GM21786 (cell line): ENCODE measurements around the gene RBFOX1.

Experiments used
- ATAC-seq: cut with Tn5 transposase; IDR thresholded peaks from one replicate; pipeline ENCODE4 v1.9.1; 2021; ENCODE audit not compliant: unreplicated experiment

Gene RBFOX1

GRCh38 chr16:7334801-7335560 lies 2.3 kb downstream of the RBFOX1 start:
- no peak for ATAC-seq

DNA sequence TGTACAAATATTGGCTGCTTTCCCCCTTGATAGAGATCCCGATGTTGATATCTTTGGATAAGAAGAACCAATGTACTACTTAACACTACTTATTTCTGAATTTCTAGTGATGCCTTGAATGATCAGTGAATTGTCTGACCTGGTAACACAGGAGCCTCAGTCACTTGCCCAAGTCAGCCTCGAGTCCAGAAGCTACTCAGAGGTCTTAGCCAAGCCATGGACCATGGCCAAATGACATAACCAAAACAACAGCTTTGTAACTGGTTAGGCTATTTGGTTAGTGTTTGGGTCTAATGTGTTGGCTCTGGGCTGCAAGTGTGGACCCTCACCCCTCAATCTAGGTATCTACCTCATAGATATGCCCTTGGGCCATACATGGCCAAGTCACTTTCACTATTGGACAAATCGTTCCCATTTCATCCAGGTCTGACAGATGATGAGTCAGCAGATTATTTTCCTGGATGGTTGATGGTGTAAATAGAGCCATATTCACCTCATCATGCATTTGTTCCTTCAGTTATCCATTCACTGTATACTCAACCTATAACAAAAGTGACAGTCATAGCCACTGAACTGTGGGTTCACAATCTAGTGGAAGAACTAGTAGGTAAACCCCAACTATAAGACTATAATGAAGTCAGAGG lies 3.5 kb downstream of the RBFOX1 start:
- ATAC-seq: no peak

DNA sequence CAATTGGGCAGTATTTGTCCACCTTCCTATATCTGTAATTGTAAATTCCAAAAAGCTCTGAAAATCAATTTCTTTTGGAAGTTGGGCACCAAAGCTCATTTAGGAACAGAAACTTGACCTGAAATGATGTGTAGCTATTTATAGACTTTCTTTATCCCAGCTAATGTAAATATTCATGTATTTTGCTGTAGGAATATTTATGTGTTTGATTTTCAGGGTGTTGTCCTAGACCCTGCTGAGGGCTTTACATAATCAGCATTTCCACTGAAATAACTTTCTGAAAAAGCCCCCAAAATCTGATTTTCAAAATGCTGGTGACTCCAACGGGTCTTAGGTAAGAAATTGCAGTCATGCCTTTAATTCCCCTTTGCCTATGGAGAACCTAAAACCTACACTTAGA lies 4.1 kb downstream of the RBFOX1 start:
- no peak for ATAC-seq

DNA sequence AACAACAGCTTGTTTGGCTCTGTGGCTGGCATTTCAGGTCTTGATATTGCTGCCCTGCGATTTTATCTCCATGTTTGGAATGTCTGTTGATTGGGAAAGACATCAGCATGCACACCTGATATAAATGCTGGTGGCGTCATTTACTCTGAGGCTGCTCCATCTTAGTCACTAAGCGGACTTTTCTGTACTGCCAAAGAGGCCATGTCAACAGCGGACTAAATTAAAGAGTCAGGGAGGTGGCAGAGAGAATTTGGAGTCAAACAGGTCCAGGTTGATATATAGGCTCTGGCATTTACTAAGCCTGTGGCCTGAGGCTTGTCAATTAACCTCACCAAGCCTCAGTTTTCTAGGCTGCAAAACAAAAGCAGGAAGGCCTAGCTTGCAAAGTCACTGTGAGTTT lies 6.2 kb downstream of the RBFOX1 start:
- ATAC-seq: no peak

DNA sequence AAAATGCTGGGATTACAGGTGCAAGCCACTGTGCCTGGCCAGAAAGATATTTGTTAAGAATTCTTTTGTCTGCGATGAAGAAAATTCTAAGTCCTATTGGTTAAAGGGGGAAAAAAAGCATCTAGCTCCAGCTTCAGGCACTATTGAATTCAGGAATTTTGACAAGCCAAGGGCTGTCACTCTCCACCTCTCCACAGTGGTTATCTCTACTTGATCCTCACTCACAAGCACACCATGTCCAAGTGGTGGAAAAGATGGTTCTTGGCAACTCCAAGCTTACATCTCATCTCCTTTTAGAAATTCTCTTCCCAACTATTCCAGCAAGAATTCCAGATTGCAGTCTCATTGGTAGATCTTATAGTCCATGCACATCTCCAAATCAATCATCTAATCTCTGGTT lies 7.1 kb downstream of the RBFOX1 start:
- ATAC-seq: no peak

DNA sequence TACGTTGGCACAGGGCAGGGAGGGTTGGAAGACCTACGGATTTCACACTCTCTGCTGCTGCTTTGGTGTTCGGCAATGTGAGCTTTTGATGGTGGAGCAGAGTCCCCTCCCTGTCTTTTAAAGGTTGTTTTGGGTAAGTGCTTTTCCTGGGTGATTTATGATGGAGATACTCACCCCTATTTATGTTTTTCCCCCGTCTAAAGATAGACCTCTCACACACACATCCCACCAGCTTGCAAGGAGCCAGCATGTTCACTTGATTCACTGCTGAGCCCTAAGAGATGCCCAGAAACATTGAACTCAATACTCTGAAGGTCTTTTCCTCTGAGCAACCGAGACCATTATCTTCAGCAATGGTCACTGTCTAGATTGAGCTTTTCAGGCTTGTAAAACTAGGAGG lies 8.3 kb downstream of the RBFOX1 start:
- no peak for ATAC-seq

DNA sequence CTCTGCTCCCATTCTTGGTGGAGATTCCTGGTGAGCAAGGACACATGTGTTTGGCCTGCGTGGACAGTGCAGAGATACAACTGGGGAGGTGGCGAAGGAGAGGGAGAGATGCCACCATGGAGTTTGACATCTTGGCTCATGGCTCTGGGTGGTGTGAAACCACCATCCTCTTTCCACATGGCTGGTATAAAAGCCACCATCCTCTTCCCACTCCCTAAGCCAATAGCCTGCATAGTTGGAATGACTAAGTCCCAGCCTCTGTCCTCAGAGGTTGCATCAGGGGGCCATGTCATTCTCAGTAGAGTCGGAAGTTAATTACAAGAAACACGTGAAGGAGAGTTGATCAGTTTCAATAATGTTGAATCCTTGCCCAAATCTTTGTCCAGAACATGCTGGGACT lies 10.0 kb downstream of the RBFOX1 start:
- no peak for ATAC-seq

DNA sequence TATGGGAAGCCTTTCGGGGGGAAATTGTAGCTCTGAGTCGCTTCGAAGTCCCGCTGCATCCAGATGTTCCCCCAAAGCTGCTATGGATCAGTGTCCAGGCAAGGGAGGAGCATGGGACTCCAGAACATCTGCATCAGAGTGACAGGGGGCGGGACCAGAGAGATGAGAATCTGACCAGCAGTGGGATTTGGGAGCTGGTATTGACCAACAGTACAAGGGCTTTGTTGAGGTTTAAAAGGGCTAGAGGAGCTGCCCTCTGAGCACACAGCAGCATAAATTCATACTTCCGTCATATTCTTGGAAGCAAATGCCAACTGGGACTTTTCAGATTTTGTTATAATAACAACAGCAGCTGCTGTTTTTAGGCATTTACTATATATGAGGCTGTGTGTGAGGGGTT lies 10.6 kb downstream of the RBFOX1 start:
- ATAC-seq: no peak

DNA sequence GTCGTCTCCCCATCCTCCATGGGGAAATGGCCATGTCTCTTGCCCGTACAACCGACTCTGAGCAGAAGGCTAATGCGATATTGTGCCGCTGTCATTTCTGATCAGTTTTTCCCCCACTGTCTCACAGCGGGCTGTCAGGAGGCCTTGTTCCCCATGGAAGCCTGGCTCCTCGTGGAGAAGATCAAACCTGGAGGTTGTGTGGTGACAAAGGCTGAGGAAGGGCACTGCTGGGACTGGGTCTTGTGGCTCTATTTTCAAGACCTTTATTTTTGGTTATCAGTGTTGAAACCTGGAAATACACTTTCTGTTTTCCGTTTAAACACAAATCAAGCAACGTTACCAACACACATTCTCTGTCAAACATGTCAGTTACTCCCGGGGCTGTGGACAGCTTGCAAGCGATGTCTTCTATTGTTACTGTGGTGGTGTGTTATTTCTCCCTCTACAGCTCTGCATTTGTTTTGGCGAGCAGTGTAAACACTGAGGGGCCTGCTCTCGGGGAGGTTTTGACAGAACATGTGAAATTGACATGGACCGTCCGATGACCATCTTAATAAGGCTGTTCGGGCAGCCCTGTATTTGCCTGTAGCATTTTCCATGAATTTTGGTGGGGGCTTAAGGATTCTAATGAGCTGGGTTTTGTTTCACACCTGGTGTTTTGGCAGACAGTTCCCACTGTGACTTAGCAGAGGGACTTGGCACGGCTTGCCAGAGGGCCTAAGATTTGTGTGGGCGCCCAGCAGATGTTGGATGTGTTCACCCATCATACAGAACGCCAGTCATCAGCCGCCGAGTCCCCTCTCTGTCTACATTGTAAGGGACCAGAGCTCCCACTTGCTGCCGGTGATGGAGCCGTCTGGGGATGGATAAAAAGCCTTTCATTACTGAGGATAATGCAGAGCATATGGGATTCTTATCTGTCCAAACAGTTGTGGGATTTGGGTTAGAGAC lies 12.5 kb downstream of the RBFOX1 start:
- ATAC-seq: no peak

GRCh38 chr16:7350806-7351205 lies 18.2 kb downstream of the RBFOX1 start:
- ATAC-seq: no peak

DNA sequence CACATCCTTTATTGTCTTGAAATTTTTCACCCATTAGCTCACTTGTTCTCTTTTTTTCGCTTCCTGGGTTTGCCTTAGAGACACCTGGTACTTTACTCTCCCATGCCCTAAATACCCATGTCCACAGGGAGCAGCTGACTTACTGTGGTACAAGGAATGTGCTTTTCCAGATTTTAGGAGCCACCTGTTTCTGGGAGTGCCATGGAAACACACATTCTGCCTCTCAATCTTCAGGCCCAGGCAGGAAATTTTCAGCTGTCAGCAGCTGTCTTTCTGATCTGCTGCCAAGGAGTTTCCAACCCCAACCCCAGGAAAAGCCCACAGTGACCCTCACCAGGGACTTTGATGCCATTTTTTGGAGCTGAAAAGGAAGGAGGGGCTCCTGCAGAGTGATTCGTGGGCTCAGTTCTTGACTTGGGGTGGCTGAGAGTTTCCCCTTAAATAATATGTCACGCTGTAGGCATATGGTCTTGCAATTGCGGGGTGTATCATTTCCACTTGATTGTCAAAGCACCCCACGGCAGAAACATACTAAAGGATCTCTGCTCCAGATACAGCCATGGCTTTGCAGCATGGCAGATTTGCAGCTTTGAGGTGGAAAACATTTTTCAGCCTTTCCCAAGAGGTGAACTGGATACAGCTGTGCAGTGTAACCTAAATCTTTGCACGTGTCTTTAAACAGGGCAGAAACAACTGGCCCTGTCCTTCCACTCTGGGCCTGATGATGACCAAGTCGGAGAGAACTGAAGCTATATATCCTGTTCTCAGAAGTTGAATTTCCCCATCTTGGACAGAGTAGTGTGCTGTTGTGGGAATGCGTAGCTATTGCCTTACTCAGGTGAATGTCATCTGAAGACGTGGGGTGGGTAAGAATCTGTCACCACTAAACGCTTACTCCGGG lies 19.2 kb downstream of the RBFOX1 start:
- no peak for ATAC-seq

DNA sequence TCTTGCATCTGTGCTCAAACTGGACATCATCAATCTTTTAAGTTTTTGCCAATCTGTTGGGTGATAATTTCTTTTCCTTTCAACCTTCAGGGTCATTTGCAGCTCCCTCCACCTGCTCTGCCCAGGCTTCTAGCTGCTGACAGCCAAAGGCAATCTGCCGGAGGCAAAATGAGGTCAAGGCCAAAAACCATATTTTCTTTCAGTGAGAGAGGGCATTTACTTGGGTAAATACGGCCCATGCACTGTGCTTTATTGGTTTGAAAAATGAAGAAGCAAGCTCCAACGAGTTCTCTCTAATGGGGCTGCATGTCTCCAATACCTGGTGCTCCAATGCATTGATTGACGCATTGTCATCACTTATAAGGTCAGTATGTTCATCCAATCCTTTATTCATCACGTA lies 23.1 kb downstream of the RBFOX1 start:
- ATAC-seq: no peak

- ATAC-seq: no peak
Observed at GRCh38 chr16:7361416-7362129, 28.9 kb downstream of the RBFOX1 start.

- ATAC-seq: no peak
Observed at GRCh38 chr16:7362231-7362630, 29.6 kb downstream of the RBFOX1 start.

DNA sequence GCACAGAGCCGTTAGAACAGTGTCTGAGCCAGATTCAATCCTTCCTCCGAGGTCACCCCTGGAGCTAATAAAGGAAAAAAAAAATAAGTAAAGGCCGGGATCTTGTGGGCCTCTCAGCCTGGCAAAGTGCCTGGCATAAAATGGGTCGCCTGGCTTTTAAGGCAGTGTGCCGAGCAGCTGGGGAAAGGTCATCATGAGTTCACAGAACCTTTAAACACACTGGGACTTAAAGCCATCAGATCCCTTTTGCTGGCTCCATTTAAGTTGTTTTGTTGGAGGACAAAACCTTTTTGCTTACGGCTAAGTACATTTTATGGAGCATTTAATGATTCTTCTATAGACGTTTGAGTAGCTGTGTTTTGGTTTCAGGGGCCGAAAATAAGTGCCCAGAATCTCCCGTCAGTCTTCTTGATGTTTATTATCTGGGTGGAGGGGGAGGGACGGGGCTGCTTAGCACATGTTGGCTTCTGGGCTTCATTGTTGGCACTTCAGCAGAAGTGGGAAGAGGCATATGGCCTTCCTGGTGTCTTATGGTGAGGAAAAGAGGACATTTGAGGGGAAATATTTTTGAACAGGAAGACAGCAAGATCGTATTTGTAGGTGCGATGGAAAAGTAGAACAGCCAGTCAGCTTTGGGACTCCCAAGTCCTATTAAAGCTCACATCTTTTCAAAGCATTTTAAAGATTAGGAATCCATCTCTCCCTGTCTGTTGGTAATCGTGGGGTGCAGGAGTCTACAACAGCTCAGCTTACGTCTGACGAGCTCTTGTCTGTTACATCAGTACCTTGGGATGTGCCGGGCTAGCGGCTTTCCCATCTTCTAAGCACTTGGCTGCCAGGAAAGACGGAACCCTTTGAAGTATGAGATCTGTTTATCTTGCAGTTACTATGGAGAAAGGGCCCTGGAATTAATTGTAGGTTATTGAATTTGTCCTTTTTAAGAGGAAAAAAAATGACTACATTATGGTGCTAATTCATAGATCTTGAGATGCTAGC lies 31.1 kb downstream of the RBFOX1 start:
- no peak for ATAC-seq

GRCh38 chr16:7366041-7366440 lies 33.4 kb downstream of the RBFOX1 start:
- ATAC-seq: no peak

- ATAC-seq: no peak
Observed at GRCh38 chr16:7366993-7367880, 34.6 kb downstream of the RBFOX1 start.

DNA sequence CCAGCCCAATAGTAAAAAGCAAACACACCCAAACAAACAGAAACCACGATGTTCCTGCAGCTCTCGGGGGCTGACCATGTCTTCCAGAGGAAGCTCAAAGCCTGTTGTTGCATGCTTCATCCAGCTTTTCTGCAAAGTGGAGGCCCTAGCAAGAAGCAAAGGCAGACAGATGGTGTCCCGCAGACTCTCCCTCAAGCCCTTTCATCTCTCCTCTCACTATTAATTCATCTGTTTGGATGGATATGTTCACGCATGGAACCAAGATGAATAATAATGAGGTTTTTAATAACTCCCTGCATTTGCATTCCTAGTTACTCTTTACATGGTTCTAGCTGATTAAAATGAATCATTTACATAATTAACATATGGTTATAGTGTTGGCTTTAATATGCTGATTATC lies 36.6 kb downstream of the RBFOX1 start:
- no peak for ATAC-seq
